ENCODE measurements around the gene GMNN.

The GMNN gene

DNA sequence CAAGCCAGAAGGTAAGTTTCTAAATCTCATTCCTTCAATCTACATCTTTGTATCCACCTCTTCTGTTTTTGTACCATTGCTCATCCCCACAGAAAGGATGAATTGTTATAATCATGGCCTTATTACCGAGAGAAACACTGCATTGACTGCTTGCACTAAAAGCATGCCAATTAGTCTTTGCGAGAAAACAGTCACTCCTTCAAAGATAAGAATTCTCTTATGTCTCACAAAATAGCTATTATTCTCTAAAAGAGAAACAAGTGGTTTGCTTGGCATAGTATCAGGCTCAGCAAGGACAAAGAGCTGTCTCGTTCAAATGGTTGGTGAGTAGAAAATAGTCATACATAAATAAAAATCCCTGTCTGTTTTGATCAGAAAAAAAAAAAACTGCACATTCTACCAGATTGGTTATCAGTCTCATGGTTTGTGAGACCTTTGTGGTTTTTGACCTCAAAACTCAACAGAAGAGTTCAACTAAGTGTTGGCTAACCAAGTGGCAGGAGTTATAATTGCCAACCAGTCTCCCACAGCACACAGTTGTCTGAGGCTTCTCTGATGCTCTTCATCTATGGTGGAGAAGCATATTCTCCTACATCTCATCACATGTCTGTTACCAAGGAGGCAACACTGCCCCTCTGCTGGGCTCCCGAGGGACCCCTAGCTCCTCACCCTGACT lies 59.1 kb downstream of the GMNN start:
- Histone ChIP-seq H3K36me3 (ENCODE audit: insufficient read depth, low read length) (no peaks in the 10 kb centered on the region), H3K9me3 (ENCODE audit: control insufficient read depth, insufficient read depth, low read length) (no peaks in the 10 kb centered on the region), H3K4me1 (ENCODE audit: insufficient read depth, low read length) (peaks cover 6% of the 10 kb centered on the region; the same call in 1 of the 2 replicates), H3K9ac (ENCODE audit: low read depth, low read length) (no peak overlapping the region)
